GM23338 (cell line): ENCODE results near the gene PHYKPL.

Experiments
- CREB1 ChIP-seq: fragments of 250-450 bp; sonication (Bioruptor Pico); IDR thresholded peaks from 2 replicates; pipeline ENCODE4 v1.5.0; 2020; ENCODE audit warnings: low read depth, mild to moderate bottlenecking, moderate library complexity
- EZH2 ChIP-seq: fragments of 200-600 bp; sonication (generic); IDR thresholded peaks from one replicate; pipeline ENCODE4 v1.8.0; 2017; ENCODE audit warnings: antibody characterized with exemption, mild to moderate bottlenecking, low read depth; ENCODE audit not compliant: unreplicated experiment
- EZH2phosphoT487 ChIP-seq: fragments of 200-600 bp; sonication (generic); IDR thresholded peaks from one replicate; pipeline ENCODE4 v1.8.1; 2018; ENCODE audit warnings: antibody characterized with exemption; ENCODE audit not compliant: unreplicated experiment
- JUNB ChIP-seq: IDR thresholded peaks from one replicate; pipeline ENCODE4 v1.6.1; 2016; ENCODE audit warnings: antibody characterized with exemption; ENCODE audit not compliant: unreplicated experiment
- POLR2AphosphoS5 ChIP-seq: IDR thresholded peaks from 2 replicates; pipeline ENCODE4 v1.6.1; 2016; ENCODE audit warnings: antibody characterized with exemption, low read depth
- ZNF114 ChIP-seq: fragments of 250-450 bp; sonication (Bioruptor Pico); IDR thresholded peaks from 2 replicates; pipeline ENCODE4 v1.5.0; 2020; ENCODE audit warnings: mild to moderate bottlenecking, moderate library complexity
- ZNF331 ChIP-seq: fragments of 250-450 bp; sonication (Bioruptor Pico); IDR thresholded peaks from 2 replicates; pipeline ENCODE4 v1.5.0; 2020; ENCODE audit warnings: low read depth, mild to moderate bottlenecking, moderate library complexity
- TF ChIP-seq, protein P1 (sequence below), 2 experiments: fragments of 200-600 bp in 1 of 2; sonication (generic) in 1 of 2; conservative IDR thresholded peaks; 2 replicates each; pipeline versions ENCODE4 v1.5.1 to v1.6.1; 2016 to 2017; ENCODE audit warnings: antibody characterized with exemption in 2 of 2, low read depth in 2 of 2, mild to moderate bottlenecking in 2 of 2, moderate library complexity in 1 of 2
- TF ChIP-seq, protein P2 (sequence below): IDR thresholded peaks from one replicate; pipeline ENCODE4 v1.6.1; 2018; ENCODE audit warnings: antibody characterized with exemption; ENCODE audit not compliant: unreplicated experiment
- TF ChIP-seq, protein P3 (sequence below): IDR thresholded peaks from 2 replicates; pipeline ENCODE4 v1.6.1; 2016; ENCODE audit warnings: antibody characterized with exemption

DNA sequence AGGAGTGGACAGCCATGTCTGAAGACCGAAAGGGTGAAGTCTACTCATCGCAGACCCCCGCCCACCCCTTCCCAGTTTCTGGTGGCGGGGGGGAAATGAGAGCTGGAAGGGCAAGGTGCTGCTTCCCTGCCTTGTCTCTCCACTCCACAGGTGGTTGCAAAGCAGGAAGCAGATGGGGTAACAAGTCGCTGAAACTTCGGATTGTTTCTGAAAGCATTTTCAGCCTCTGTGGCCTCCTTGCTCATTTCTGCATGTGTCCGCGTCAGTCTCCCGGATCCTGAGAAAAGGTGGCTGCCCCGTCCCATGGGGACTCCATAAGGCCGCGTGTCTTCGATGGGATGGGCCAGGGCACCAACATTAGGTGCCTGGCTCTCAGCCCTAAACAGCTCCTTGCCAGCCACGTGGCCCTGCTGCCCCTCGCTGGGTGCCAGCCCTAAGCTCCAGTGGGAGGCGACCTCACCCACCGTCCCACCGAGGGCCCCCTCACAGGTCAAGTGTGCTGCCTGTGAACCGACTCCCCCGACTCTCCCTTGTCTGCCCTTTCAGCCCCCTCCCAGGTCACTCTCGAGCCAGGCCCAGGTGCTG, 971 bp downstream of the PHYKPL start:
- TF ChIP-seq EZH2phosphoT487 = no peak
- TF ChIP-seq, protein P1, sequence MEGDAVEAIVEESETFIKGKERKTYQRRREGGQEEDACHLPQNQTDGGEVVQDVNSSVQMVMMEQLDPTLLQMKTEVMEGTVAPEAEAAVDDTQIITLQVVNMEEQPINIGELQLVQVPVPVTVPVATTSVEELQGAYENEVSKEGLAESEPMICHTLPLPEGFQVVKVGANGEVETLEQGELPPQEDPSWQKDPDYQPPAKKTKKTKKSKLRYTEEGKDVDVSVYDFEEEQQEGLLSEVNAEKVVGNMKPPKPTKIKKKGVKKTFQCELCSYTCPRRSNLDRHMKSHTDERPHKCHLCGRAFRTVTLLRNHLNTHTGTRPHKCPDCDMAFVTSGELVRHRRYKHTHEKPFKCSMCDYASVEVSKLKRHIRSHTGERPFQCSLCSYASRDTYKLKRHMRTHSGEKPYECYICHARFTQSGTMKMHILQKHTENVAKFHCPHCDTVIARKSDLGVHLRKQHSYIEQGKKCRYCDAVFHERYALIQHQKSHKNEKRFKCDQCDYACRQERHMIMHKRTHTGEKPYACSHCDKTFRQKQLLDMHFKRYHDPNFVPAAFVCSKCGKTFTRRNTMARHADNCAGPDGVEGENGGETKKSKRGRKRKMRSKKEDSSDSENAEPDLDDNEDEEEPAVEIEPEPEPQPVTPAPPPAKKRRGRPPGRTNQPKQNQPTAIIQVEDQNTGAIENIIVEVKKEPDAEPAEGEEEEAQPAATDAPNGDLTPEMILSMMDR (conservative IDR thresholded peaks at IDR 0.05; ENCODE audit: low read depth in 2 of 2) = no peak; a peak in 1 of 4 replicates
- TF ChIP-seq POLR2AphosphoS5 = no peak
- TF ChIP-seq EZH2 = no peak
- TF ChIP-seq ZNF114 (CRISPR knock-in tag) = no peak
- no peak for TF ChIP-seq JUNB
- TF ChIP-seq, protein P2, sequence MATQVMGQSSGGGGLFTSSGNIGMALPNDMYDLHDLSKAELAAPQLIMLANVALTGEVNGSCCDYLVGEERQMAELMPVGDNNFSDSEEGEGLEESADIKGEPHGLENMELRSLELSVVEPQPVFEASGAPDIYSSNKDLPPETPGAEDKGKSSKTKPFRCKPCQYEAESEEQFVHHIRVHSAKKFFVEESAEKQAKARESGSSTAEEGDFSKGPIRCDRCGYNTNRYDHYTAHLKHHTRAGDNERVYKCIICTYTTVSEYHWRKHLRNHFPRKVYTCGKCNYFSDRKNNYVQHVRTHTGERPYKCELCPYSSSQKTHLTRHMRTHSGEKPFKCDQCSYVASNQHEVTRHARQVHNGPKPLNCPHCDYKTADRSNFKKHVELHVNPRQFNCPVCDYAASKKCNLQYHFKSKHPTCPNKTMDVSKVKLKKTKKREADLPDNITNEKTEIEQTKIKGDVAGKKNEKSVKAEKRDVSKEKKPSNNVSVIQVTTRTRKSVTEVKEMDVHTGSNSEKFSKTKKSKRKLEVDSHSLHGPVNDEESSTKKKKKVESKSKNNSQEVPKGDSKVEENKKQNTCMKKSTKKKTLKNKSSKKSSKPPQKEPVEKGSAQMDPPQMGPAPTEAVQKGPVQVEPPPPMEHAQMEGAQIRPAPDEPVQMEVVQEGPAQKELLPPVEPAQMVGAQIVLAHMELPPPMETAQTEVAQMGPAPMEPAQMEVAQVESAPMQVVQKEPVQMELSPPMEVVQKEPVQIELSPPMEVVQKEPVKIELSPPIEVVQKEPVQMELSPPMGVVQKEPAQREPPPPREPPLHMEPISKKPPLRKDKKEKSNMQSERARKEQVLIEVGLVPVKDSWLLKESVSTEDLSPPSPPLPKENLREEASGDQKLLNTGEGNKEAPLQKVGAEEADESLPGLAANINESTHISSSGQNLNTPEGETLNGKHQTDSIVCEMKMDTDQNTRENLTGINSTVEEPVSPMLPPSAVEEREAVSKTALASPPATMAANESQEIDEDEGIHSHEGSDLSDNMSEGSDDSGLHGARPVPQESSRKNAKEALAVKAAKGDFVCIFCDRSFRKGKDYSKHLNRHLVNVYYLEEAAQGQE = no peak
- TF ChIP-seq ZNF331 (CRISPR knock-in tag) = no peak
- TF ChIP-seq CREB1 (CRISPR knock-in tag) = no peak
- TF ChIP-seq, protein P3, sequence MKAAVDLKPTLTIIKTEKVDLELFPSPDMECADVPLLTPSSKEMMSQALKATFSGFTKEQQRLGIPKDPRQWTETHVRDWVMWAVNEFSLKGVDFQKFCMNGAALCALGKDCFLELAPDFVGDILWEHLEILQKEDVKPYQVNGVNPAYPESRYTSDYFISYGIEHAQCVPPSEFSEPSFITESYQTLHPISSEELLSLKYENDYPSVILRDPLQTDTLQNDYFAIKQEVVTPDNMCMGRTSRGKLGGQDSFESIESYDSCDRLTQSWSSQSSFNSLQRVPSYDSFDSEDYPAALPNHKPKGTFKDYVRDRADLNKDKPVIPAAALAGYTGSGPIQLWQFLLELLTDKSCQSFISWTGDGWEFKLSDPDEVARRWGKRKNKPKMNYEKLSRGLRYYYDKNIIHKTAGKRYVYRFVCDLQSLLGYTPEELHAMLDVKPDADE = no peak
